Keratinocyte (primary cell): ENCODE results near the gene ARFGAP3. TPM values are rescaled to one million over a fixed set of nuclear protein-coding genes. Genes with fewer than 3 reads are reported as not detected.

ENCODE experiments used
- DNase-seq: peaks from one replicate; pipeline ENCODE4 v3.0.0-alpha.2; 2011; ENCODE audit warnings: low read depth, missing footprints, low spot score
- FAIRE-seq: peaks from 2 replicates; lab custom pipeline; 2011; peaks lifted over from hg19 to GRCh38; lab: Jason Lieb, UNC
- H2AFZ ChIP-seq: 2 replicates; pipeline ENCODE4 v1.6.0; 2012; ENCODE audit warnings: low read length, control low read depth, inconsistent platforms; ENCODE audit not compliant: control insufficient read depth
- H3K27ac ChIP-seq: 2 replicates; pipeline ENCODE4 v1.5.1; 2011; ENCODE audit warnings: low read length; ENCODE audit not compliant: control insufficient read depth, insufficient read depth
- H3K27me3 ChIP-seq: 3 replicates; pipeline ENCODE4 v1.6.0; 2011; ENCODE audit warnings: low read length; ENCODE audit not compliant: control insufficient read depth, insufficient read depth; ENCODE audit errors: extremely low read depth
- H3K36me3 ChIP-seq, 2 experiments: 2 replicates in 1 of 2; 3 replicates in 1 of 2; pipeline ENCODE4 v1.5.1; 2011; ENCODE audit warnings: low read length in 2 of 2, mild to moderate bottlenecking in 1 of 2; ENCODE audit not compliant: control insufficient read depth in 2 of 2, insufficient read depth in 2 of 2; ENCODE audit errors: extremely low read depth in 1 of 2
- H3K4me1 ChIP-seq: 3 replicates; pipeline ENCODE4 v1.5.1; 2011; ENCODE audit warnings: low read length; ENCODE audit not compliant: control insufficient read depth, insufficient read depth; ENCODE audit errors: extremely low read depth
- H3K4me2 ChIP-seq: 3 replicates; pipeline ENCODE4 v1.6.0; 2011; ENCODE audit warnings: low read depth, low read length; ENCODE audit not compliant: control insufficient read depth, insufficient read depth; ENCODE audit errors: extremely low read depth
- H3K4me3 ChIP-seq, 3 experiments: fragments of 200-600 bp in 1 of 3; sonication (generic) in 1 of 3; 2 replicates in 2 of 3; 3 replicates in 1 of 3; pipeline ENCODE4 v1.5.1; 2011 to 2016; ENCODE audit warnings: low read length in 3 of 3, mild to moderate bottlenecking in 3 of 3, control low read depth in 2 of 3, inconsistent platforms in 1 of 3, low read depth in 1 of 3, mixed read lengths in 1 of 3, mixed run types in 1 of 3, moderate library complexity in 1 of 3; ENCODE audit not compliant: control insufficient read depth in 2 of 3, insufficient read depth in 2 of 3; ENCODE audit errors: extremely low read depth in 1 of 3
- H3K79me2 ChIP-seq: 2 replicates; pipeline ENCODE4 v1.6.0; 2012; ENCODE audit warnings: low read length; ENCODE audit not compliant: control insufficient read depth, insufficient read depth
- H3K9ac ChIP-seq: 3 replicates; pipeline ENCODE4 v1.6.0; 2011; ENCODE audit warnings: low read length; ENCODE audit not compliant: control insufficient read depth, insufficient read depth; ENCODE audit errors: extremely low read depth
- H3K9me1 ChIP-seq: 3 replicates; pipeline ENCODE4 v1.6.0; 2011; ENCODE audit warnings: low read length; ENCODE audit not compliant: control insufficient read depth, insufficient read depth; ENCODE audit errors: extremely low read depth
- H3K9me3 ChIP-seq: 2 replicates; pipeline ENCODE4 v1.5.1; 2012; ENCODE audit warnings: low read depth, low read length; ENCODE audit not compliant: control insufficient read depth
- H4K20me1 ChIP-seq: 3 replicates; pipeline ENCODE4 v1.6.0; 2011; ENCODE audit warnings: low read length; ENCODE audit not compliant: control insufficient read depth, insufficient read depth; ENCODE audit errors: extremely low read depth
- EZH2 ChIP-seq: IDR thresholded peaks from one replicate; pipeline ENCODE4 v1.6.1; 2012; ENCODE audit warnings: inconsistent platforms, mild to moderate bottlenecking, low read length, moderate library complexity
- dilution Hi-C: fragments of 300-500 bp; cut with MboI; formaldehyde crosslinking; loops from one replicate; pipeline ENCODE4 v1.7.0; 2020; ENCODE audit warnings: low sequenced_read_pairs; ENCODE audit not compliant: extremely low pct_ligation_motif_present
- polyA plus RNA-seq, 5 experiments: library from polyadenylated mRNA; depleted of rRNA in 3 of 5; stranded (reverse) in 3 of 5; stranded (forward) in 1 of 5; unstranded in 1 of 5; fragments of >200 nt; gene quantifications; 1 replicate in 1 of 5; 2 replicates in 3 of 5; 3 replicates in 1 of 5; pipeline versions ENCODE4 v1.2.1 to v1.2.3, GENCODE V29; 2011 to 2012; ENCODE audit warnings: missing spikeins in 2 of 5, low read depth in 1 of 5, low replicate concordance in 1 of 5
- TF ChIP-seq, protein P1 (sequence below), 3 experiments: IDR thresholded peaks in 1 of 3; conservative IDR thresholded peaks in 1 of 3; optimal IDR thresholded peaks in 1 of 3; 2 replicates in 2 of 3; 3 replicates in 1 of 3; pipeline versions ENCODE3 to v1.5.1; 2011; ENCODE audit warnings: low read length in 3 of 3, mild to moderate bottlenecking in 3 of 3, moderate library complexity in 2 of 3, control low read depth in 1 of 3, inconsistent platforms in 1 of 3; ENCODE audit not compliant: insufficient read depth in 2 of 3; ENCODE audit errors: extremely low read depth in 1 of 3

The ARFGAP3 gene
- polyA plus RNA-seq, 1 donor (not counting 4 experiments of a cell fraction or from before 2014, with no cell fraction given): 28.3 TPM

DNA sequence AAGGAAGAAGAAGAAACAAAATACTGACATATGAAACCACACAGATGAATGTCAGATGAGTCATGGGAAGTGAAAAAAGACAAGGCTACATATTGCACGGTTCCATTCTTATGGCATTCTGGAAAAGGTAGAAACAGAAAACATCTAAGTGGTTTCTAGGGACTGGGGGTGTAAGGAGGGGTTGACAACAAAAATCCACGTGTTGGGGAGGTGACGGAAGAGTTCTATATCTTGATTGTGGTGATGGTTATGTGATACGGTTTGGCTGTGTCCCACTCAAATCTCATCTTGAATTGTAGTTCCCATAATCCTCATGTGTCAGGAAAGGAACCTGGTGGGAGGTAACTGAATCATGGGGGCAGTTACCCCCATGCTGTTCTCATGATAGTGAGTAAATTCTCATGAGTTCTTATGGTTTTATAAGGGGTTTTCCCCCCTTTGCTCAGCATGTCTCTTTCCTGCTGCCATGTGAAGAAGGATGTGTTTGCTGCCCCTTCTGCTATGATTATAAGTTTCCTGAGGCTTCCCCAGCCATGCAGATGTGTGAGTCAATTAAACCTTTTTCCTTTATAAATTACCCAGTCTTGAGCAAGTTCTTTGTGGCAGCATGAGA lies 6.4 kb upstream of the ARFGAP3 start:
- H3K27me3 ChIP-seq: no peaks in the 10 kb centered on the region
- no peaks in the 10 kb centered on the region for H3K9me3 ChIP-seq
- dilution Hi-C loops: no loop called here
- peaks cover 25% of the 10 kb centered on the region for H3K4me1 ChIP-seq
- peak overlapping the region; percentile 4 for H3K9ac ChIP-seq
- TF ChIP-seq, protein P1, sequence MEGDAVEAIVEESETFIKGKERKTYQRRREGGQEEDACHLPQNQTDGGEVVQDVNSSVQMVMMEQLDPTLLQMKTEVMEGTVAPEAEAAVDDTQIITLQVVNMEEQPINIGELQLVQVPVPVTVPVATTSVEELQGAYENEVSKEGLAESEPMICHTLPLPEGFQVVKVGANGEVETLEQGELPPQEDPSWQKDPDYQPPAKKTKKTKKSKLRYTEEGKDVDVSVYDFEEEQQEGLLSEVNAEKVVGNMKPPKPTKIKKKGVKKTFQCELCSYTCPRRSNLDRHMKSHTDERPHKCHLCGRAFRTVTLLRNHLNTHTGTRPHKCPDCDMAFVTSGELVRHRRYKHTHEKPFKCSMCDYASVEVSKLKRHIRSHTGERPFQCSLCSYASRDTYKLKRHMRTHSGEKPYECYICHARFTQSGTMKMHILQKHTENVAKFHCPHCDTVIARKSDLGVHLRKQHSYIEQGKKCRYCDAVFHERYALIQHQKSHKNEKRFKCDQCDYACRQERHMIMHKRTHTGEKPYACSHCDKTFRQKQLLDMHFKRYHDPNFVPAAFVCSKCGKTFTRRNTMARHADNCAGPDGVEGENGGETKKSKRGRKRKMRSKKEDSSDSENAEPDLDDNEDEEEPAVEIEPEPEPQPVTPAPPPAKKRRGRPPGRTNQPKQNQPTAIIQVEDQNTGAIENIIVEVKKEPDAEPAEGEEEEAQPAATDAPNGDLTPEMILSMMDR (optimal IDR thresholded peaks at IDR 0.05 in 1 of 3, IDR thresholded peaks at IDR 0.05 in 1 of 3, conservative IDR thresholded peaks at IDR 0.05 in 1 of 3; ENCODE audit: extremely low read depth in 1 of 3, insufficient read depth in 2 of 3, low read length in 3 of 3): no peak
- TF ChIP-seq EZH2: no peak
- no peaks in the 10 kb centered on the region for H3K36me3 ChIP-seq
- H3K27ac ChIP-seq: peak overlapping the region; percentile 76
- H4K20me1 ChIP-seq: no peaks in the 10 kb centered on the region
- peak overlapping the region; percentile 20 for H3K4me2 ChIP-seq
- peak; percentile 46 for DNase-seq
- H3K79me2 ChIP-seq: no peaks in the 10 kb centered on the region
- no peak overlapping the region for H2AFZ ChIP-seq
- H3K4me3 ChIP-seq: no peak overlapping the region
- FAIRE-seq: peak; percentile 46
- no peaks in the 10 kb centered on the region for H3K9me1 ChIP-seq

DNA sequence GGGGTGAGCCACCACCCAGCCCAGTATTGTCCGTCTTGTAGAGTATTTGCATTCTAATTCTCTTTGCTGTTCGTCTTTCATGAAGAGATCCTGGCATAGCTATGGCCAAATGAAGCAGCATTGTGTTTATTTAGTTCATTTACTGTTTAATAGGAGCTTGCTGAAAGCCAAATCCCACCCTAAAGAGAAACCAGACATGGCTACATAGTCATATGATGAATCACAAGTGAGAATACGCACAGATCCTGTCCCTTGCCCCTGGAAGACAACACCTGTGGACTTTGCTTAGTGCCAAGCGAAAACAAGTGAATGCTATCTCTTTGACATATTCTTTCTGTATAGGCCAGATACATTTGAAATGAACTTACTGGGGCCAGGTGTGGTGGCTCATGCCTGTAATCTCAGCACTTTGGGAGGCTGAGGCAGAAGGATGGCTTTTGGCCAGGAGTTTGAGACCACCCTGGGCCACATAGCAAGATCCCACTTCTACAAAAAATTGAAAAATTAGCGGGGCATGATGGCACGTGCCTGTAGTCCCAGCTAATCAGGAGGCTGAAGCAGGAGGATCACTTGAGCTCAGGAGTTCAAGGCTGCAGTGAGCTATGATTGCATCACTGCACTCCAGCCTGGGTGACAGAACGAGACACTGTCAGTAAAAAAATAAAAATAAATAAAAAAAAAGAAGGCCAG lies 5.1 kb upstream of the ARFGAP3 start:
- H3K79me2 ChIP-seq: no peaks in the 10 kb centered on the region
- H3K4me3 ChIP-seq: no peak overlapping the region
- H3K9ac ChIP-seq: no peak overlapping the region
- H4K20me1 ChIP-seq: no peaks in the 10 kb centered on the region
- DNase-seq (no peak), FAIRE-seq (peak; percentile 23)
- no peaks in the 10 kb centered on the region for H3K9me3 ChIP-seq
- peak overlapping the region; percentile 11 for H3K27ac ChIP-seq
- dilution Hi-C loops: no loop called here
- no peaks in the 10 kb centered on the region for H3K9me1 ChIP-seq
- H3K27me3 ChIP-seq: no peaks in the 10 kb centered on the region
- no peak for TF ChIP-seq EZH2
- TF ChIP-seq, protein P1 (optimal IDR thresholded peaks at IDR 0.05 in 1 of 3, IDR thresholded peaks at IDR 0.05 in 1 of 3, conservative IDR thresholded peaks at IDR 0.05 in 1 of 3; ENCODE audit: extremely low read depth in 1 of 3, insufficient read depth in 2 of 3, low read length in 3 of 3): no peak
- no peak overlapping the region for H2AFZ ChIP-seq
- H3K4me1 ChIP-seq: peaks cover 16% of the 10 kb centered on the region
- no peak overlapping the region for H3K4me2 ChIP-seq
- no peaks in the 10 kb centered on the region for H3K36me3 ChIP-seq
